ENCODE measurements around the gene SUN3. TPM values are rescaled to one million over a fixed set of nuclear protein-coding genes. Genes with fewer than 3 reads are reported as not detected.
"Not testable (repeated sequence)": the region's sequence is repeated elsewhere in the genome, so short reads cannot be mapped to it uniquely, and the experiment has no call there.

The SUN3 gene
- total RNA-seq, 4 donors from 2014 or later, result not detected

GRCh38 chr7:47991270-47991669 lies 37.6 kb downstream of the SUN3 start:
- peak overlapping the region in 1 of 4 donors; percentile 15 for H3K27ac ChIP-seq
- no peaks in the 10 kb centered on the region for H3K9me3 ChIP-seq
- in situ Hi-C loops (cut with MboI; ENCODE audit: low sequenced_read_pairs in 4 of 4), result loop anchor here in 2 of 4 donors (5.0 kb wide), 1 partner anchor 116 kb away; no protein-coding TSS in a partner anchor
- peaks cover 0 to 2% (median 0%) of the 10 kb centered on the region in 3 donors for H3K27me3 ChIP-seq
- ATAC-seq (no peak), DNase-seq (no peak)
- intact Hi-C loops (cut with DNase I; ENCODE audit: low total_unique reads), result loop anchor here (1.0 kb wide), 1 partner anchor 119 kb away; no protein-coding TSS in a partner anchor
- H3K4me1 ChIP-seq, result no peaks in the 10 kb centered on the region
- TF ChIP-seq POLR2A (IDR thresholded peaks at IDR 0.05) (no peak), CTCF (IDR thresholded peaks at IDR 0.05 in 4 of 5, conservative IDR thresholded peaks at IDR 0.05 in 1 of 5) (no peak)
- H3K36me3 ChIP-seq, result no peaks in the 10 kb centered on the region
- peak overlapping the region in 1 of 4 donors; percentile 67 for H3K4me3 ChIP-seq

GRCh38 chr7:47990592-47990991 lies 38.3 kb downstream of the SUN3 start:
- in situ Hi-C loops (cut with MboI; ENCODE audit: low sequenced_read_pairs in 4 of 4) (loop anchor here in 2 of 4 donors (5.0 kb wide), 1 partner anchor 117 kb away; no protein-coding TSS in a partner anchor), intact Hi-C loops (cut with DNase I; ENCODE audit: low total_unique reads) (no loop called here)
- no peak overlapping the region for H3K27ac ChIP-seq
- H3K4me1 ChIP-seq, result no peaks in the 10 kb centered on the region
- H3K27me3 ChIP-seq, result peaks cover 0 to 2% (median 0%) of the 10 kb centered on the region in 3 donors
- DNase-seq (no peak), ATAC-seq (no peak)
- no peak for TF ChIP-seq CTCF (IDR thresholded peaks at IDR 0.05 in 4 of 5, conservative IDR thresholded peaks at IDR 0.05 in 1 of 5)
- TF ChIP-seq POLR2A (IDR thresholded peaks at IDR 0.05), result no peak
- no peaks in the 10 kb centered on the region for H3K9me3 ChIP-seq
- no peak overlapping the region for H3K4me3 ChIP-seq
- H3K36me3 ChIP-seq, result no peaks in the 10 kb centered on the region

- DNase-seq; intact Hi-C loops (cut with DNase I; ENCODE audit: low total_unique reads); H3K27ac ChIP-seq; H3K27me3 ChIP-seq; ATAC-seq; H3K36me3 ChIP-seq; H3K4me3 ChIP-seq; H3K9me3 ChIP-seq; H3K4me1 ChIP-seq: not testable (repeated sequence)
- in situ Hi-C loops (cut with MboI; ENCODE audit: low sequenced_read_pairs in 4 of 4), result loop anchor here in 3 of 4 donors (5.0 to 10.0 kb wide), 2 partner anchors 105 to 117 kb away; no protein-coding TSS in a partner anchor
These were observed 39.1 kb downstream of the SUN3 start for GRCh38 chr7:47989607-47990400.

- in situ Hi-C loops (cut with MboI; ENCODE audit: low sequenced_read_pairs in 4 of 4), result loop anchor here in 1 of 4 donors (10.0 kb wide), 1 partner anchor 106 kb away; no protein-coding TSS in a partner anchor
- H3K4me1 ChIP-seq, result no peaks in the 10 kb centered on the region
These were observed 40.2 kb downstream of the SUN3 start for GRCh38 chr7:47988496-47989386.

More at GRCh38 chr7:47988496-47989386, 40.2 kb downstream of the SUN3 start:
- Histone ChIP-seq H3K27ac (no peak overlapping the region), H3K36me3 (no peaks in the 10 kb centered on the region), H3K9me3 (no peaks in the 10 kb centered on the region), H3K4me3 (no peak overlapping the region), H3K27me3 (peaks cover 0 to 2% (median 0%) of the 10 kb centered on the region in 3 donors)
- intact Hi-C loops (cut with DNase I; ENCODE audit: low total_unique reads), result no loop called here
- peak in 1 of 5 experiments; percentile 13 for TF ChIP-seq CTCF (IDR thresholded peaks at IDR 0.05 in 4 of 5, conservative IDR thresholded peaks at IDR 0.05 in 1 of 5)
- TF ChIP-seq POLR2A (IDR thresholded peaks at IDR 0.05), result no peak
- ATAC-seq (no peak), DNase-seq (no peak)
